ENCODE data around the gene FAM162A.
"Not testable (repeated sequence)": the region's sequence is repeated elsewhere in the genome, so short reads cannot be mapped to it uniquely, and the experiment has no call there.

Gene FAM162A

DNA sequence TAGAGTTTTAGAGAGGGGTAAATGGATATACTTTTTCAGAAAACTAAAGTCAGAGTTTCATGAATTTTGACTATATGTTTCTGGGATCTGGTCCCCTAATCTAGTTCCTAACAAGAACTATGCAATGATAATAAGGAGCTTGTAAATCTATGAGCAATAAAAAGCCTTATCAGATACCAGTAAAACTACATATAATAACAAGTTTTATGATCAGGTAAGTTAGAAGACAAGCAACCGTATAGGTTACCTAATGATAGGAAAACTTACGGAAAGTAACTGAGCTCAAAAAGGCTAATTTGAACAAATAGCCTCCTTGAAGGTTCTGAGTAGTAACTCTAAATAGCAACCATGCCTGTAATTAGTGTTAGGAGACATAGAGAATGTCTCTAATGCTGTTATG lies 22.0 kb upstream of the FAM162A start:
- H3K36me3 ChIP-seq (ENCODE audit: insufficient read depth, low read length), result peaks cover 68% of the 10 kb centered on the region
- H3K4me1 ChIP-seq (ENCODE audit: insufficient read depth, low read length, severe bottlenecking), result no peaks in the 10 kb centered on the region
- H3K9me2 ChIP-seq (ENCODE audit: low read depth, low read length), result no peaks in the 10 kb centered on the region

DNA sequence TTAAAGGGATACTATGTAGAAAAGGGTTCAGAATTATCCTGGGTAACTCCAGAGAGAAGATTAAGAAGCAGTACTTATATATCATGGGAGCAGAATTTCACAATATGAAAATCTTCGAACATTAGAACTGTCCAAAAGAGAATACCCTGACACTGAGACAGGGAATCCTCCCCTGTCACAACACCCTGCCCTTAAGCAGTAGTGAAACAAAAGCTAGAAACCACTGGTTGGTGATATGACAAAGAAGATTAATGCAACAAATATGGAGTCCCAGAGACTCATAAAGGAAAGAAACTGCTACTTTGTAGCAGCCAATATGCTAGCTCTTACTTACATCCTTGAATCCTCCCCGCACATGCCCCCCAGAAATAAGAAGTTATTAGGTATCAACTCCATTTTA lies 19.5 kb upstream of the FAM162A start:
- H3K27me3 ChIP-seq (ENCODE audit: insufficient read depth, low read length), result no peaks in the 10 kb centered on the region
- no peaks in the 10 kb centered on the region for H3K4me1 ChIP-seq (ENCODE audit: insufficient read depth, low read length, severe bottlenecking)
- H3K4me2 ChIP-seq (ENCODE audit: low read length), result no peak overlapping the region
- H3K27ac ChIP-seq (ENCODE audit: low read depth, low read length, poor library complexity, severe bottlenecking), result no peak overlapping the region
- H3K9me3 ChIP-seq (ENCODE audit: low read length), result no peaks in the 10 kb centered on the region
- H4K20me1 ChIP-seq (ENCODE audit: insufficient read depth, low read length), result no peaks in the 10 kb centered on the region
- H3K9ac ChIP-seq (ENCODE audit: low read length), result no peak overlapping the region
- H3K9me2 ChIP-seq (ENCODE audit: low read depth, low read length), result no peaks in the 10 kb centered on the region
- peaks cover 75% of the 10 kb centered on the region for H3K36me3 ChIP-seq (ENCODE audit: insufficient read depth, low read length)
- H3F3A ChIP-seq (ENCODE audit: insufficient read depth, low read length), result no peaks in the 10 kb centered on the region; the same call in 1 of the 2 replicates
- H2AFZ ChIP-seq (ENCODE audit: low read length), result no peak overlapping the region
- TF ChIP-seq, protein P1, sequence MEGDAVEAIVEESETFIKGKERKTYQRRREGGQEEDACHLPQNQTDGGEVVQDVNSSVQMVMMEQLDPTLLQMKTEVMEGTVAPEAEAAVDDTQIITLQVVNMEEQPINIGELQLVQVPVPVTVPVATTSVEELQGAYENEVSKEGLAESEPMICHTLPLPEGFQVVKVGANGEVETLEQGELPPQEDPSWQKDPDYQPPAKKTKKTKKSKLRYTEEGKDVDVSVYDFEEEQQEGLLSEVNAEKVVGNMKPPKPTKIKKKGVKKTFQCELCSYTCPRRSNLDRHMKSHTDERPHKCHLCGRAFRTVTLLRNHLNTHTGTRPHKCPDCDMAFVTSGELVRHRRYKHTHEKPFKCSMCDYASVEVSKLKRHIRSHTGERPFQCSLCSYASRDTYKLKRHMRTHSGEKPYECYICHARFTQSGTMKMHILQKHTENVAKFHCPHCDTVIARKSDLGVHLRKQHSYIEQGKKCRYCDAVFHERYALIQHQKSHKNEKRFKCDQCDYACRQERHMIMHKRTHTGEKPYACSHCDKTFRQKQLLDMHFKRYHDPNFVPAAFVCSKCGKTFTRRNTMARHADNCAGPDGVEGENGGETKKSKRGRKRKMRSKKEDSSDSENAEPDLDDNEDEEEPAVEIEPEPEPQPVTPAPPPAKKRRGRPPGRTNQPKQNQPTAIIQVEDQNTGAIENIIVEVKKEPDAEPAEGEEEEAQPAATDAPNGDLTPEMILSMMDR (IDR thresholded peaks at IDR 0.05; ENCODE audit: low read length), result no peak
- TF ChIP-seq EZH2 (IDR thresholded peaks at IDR 0.05; ENCODE audit: borderline replicate concordance, low read length), result no peak
- no peaks in the 10 kb centered on the region for H3K79me2 ChIP-seq (ENCODE audit: insufficient read depth, low read length)
- H3K4me3 ChIP-seq (ENCODE audit: low read depth, low read length, poor library complexity, severe bottlenecking), result no peak overlapping the region

More for the DNA sequence above, 22.0 kb upstream of the FAM162A start:
- Histone ChIP-seq H3K4me3 (ENCODE audit: low read depth, low read length, poor library complexity, severe bottlenecking) (no peak overlapping the region), H3K27ac (ENCODE audit: low read depth, low read length, poor library complexity, severe bottlenecking) (no peak overlapping the region), H3K9me3 (ENCODE audit: low read length) (no peaks in the 10 kb centered on the region), H3K79me2 (ENCODE audit: insufficient read depth, low read length) (no peaks in the 10 kb centered on the region), H3K27me3 (ENCODE audit: insufficient read depth, low read length) (no peaks in the 10 kb centered on the region), H4K20me1 (ENCODE audit: insufficient read depth, low read length) (no peaks in the 10 kb centered on the region), H3F3A (ENCODE audit: insufficient read depth, low read length) (no peaks in the 10 kb centered on the region), H3K4me2 (ENCODE audit: low read length) (no peak overlapping the region), H3K9ac (ENCODE audit: low read length) (no peak overlapping the region), H2AFZ (ENCODE audit: low read length) (no peak overlapping the region)
- no peak for TF ChIP-seq EZH2 (IDR thresholded peaks at IDR 0.05; ENCODE audit: borderline replicate concordance, low read length)
- TF ChIP-seq, protein P1 (IDR thresholded peaks at IDR 0.05; ENCODE audit: low read length), result no peak

DNA sequence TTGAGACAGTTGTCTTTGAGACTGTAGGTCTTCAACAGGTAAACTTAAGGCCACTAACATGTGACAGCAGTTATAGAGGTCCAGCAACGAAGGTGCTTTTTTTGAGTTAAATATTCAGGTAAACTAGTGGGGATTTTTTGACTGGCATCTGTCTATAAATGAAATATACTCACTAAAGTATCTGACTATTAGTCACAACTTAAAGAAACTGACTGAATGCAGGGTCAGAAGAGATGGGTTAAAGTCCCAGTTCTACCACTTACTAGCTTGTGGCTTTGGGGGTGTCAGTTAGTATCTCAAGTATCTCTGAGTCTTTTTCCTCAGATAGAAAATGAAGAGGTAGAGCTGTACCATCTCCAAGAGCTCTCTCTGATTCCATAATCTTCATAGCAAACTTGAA lies 18.9 kb upstream of the FAM162A start:
- no peak overlapping the region for H3K4me2 ChIP-seq (ENCODE audit: low read length)
- H3K27ac ChIP-seq (ENCODE audit: low read depth, low read length, poor library complexity, severe bottlenecking), result no peak overlapping the region
- no peak overlapping the region for H2AFZ ChIP-seq (ENCODE audit: low read length)
- H3K4me3 ChIP-seq (ENCODE audit: low read depth, low read length, poor library complexity, severe bottlenecking), result no peak overlapping the region
- no peaks in the 10 kb centered on the region for H4K20me1 ChIP-seq (ENCODE audit: insufficient read depth, low read length)
- no peak overlapping the region for H3K9ac ChIP-seq (ENCODE audit: low read length)
- peaks cover 80% of the 10 kb centered on the region for H3K36me3 ChIP-seq (ENCODE audit: insufficient read depth, low read length)
- H3F3A ChIP-seq (ENCODE audit: insufficient read depth, low read length), result no peaks in the 10 kb centered on the region; the same call in 1 of the 2 replicates
- TF ChIP-seq, protein P1 (IDR thresholded peaks at IDR 0.05; ENCODE audit: low read length), result no peak
- TF ChIP-seq EZH2 (IDR thresholded peaks at IDR 0.05; ENCODE audit: borderline replicate concordance, low read length), result no peak
- H3K9me3 ChIP-seq (ENCODE audit: low read length), result no peaks in the 10 kb centered on the region
- no peaks in the 10 kb centered on the region for H3K9me2 ChIP-seq (ENCODE audit: low read depth, low read length)
- no peaks in the 10 kb centered on the region for H3K4me1 ChIP-seq (ENCODE audit: insufficient read depth, low read length, severe bottlenecking)
- no peaks in the 10 kb centered on the region for H3K79me2 ChIP-seq (ENCODE audit: insufficient read depth, low read length)
- no peaks in the 10 kb centered on the region for H3K27me3 ChIP-seq (ENCODE audit: insufficient read depth, low read length)

DNA sequence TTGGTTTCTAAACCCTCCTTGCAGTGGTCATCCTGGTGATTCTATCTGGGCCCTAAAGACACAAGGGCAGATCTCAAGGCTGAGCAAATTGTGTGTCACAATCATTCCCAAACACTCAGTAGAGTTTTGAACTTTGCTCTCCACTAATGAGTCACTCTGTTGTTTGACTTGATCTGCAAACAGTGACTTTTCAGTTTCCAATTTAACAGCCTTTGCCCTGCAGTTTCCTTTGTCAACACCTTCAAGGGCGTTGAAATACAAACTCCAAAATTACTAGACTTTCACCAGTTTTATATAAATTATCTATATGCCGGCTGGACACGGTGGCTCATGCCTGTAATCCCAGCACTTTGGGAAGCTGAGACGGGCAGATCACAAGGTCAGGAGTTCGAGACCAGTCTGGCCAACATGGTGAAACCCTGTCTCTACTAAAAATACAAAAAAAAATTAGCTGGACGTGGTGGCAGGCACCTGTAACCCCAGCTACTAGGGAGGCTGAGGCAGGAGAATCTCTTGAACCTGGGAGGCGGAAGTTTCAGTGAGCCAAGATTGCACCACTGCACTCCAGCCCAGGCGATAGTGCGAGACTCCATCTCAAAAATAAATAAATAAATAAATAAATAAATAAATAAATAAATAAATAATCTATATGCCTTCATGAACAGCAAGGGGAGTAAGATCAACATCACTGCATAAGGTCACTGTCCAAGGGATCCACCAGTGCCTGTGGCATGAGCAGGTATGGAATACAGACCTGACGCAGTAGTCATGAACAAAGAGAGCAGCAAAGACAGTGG lies 18.2 kb upstream of the FAM162A start:
- H3K9me2 ChIP-seq (ENCODE audit: low read depth, low read length); H3K4me2 ChIP-seq (ENCODE audit: low read length); H3K9ac ChIP-seq (ENCODE audit: low read length); H2AFZ ChIP-seq (ENCODE audit: low read length); H3K9me3 ChIP-seq (ENCODE audit: low read length); H3K4me1 ChIP-seq (ENCODE audit: insufficient read depth, low read length, severe bottlenecking); H3K4me3 ChIP-seq (ENCODE audit: low read depth, low read length, poor library complexity, severe bottlenecking); H3F3A ChIP-seq (ENCODE audit: insufficient read depth, low read length); H3K79me2 ChIP-seq (ENCODE audit: insufficient read depth, low read length); H3K27ac ChIP-seq (ENCODE audit: low read depth, low read length, poor library complexity, severe bottlenecking); H3K27me3 ChIP-seq (ENCODE audit: insufficient read depth, low read length); H4K20me1 ChIP-seq (ENCODE audit: insufficient read depth, low read length): not testable (repeated sequence)
- H3K36me3 ChIP-seq (ENCODE audit: insufficient read depth, low read length), result peaks cover 86% of the 10 kb centered on the region

All from OCI-LY1 (cell line).